Omental fat pad (tissue), 4 donors: Measurements from ENCODE around the gene THRB. TPM values are rescaled to one million over a fixed set of nuclear protein-coding genes. Genes with fewer than 3 reads are reported as not detected.
A peak's percentile ranks its signal among the peaks of the same experiment; 100 is the strongest.

Experiments
- ATAC-seq: fragments of 150-250 bp; one replicate; pipeline ENCODE4 v1.9.1; 2016; ENCODE audit warnings: mild to moderate bottlenecking, moderate library complexity; ENCODE audit not compliant: low FRiP score
- DNase-seq: peaks from one replicate; pipeline ENCODE4 v3.0.0-alpha.2; 2019; ENCODE audit warnings: low spot score
- CTCF ChIP-seq, 3 donors: fragments of 450-650 bp; IDR thresholded peaks; one replicate each; pipeline ENCODE4 v1.5.1; 2016 to 2017; ENCODE audit warnings: antibody characterized with exemption in 3 of 3, mild to moderate bottlenecking in 3 of 3, moderate library complexity in 2 of 3
- total RNA-seq, 4 donors: library from RNA; depleted of rRNA; stranded (reverse); fragments of >200 nt; gene quantifications; one replicate each; pipeline ENCODE4 v1.1.0, GENCODE V29; 2016

The THRB gene
- total RNA-seq, 4 donors from 2014 or later, result 18.6 to 28.0 (median 23.9) TPM

- no peak for TF ChIP-seq CTCF (IDR thresholded peaks at IDR 0.05)
- ATAC-seq, result no peak
These were observed 203.0 kb downstream of the THRB start for GRCh38 chr3:24291646-24292045.

GRCh38 chr3:24290596-24290995, 204.1 kb downstream of the THRB start:
- TF ChIP-seq CTCF (IDR thresholded peaks at IDR 0.05), result no peak
- DNase-seq (no peak), ATAC-seq (peak; percentile 42)

More at GRCh38 chr3:24291646-24292045, 203.0 kb downstream of the THRB start:
- no peak for DNase-seq

DNA sequence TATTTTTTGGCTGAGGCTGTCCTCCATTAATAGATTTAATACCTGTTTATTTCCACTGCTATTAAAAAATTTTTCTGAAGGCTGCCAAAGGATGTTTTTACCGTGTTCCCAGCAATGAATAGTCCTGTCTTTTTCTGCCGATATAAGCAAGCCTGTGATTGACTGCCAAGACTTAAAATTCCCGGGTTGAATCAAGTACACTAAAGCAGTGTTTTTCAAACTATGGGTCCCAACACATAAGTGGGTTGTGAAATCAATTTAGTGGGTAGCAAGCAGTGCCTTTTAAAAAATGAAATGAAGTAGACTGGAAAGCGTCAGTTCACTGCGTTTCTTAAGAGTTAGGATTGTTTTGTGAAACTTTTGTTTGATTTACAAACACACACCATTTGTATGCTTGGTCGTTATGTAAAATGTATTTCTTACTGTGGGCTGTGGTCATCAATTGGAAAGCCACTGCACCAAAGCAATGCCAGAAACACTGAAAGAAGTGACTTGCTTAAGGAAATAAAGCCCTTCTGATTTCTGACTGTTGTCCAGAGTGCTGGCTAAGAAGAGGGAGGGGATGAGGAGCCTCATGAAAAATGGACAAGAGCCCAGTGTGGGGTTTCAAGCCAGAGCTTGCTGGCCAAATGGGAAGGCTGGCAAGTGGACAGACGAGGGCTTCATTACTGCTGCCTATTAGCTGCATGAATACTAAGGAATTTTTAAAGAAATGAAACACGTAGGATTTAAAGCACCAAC, 206.0 kb downstream of the THRB start:
- DNase-seq (no peak), ATAC-seq (peak; percentile 63)
- no peak for TF ChIP-seq CTCF (IDR thresholded peaks at IDR 0.05)

DNA sequence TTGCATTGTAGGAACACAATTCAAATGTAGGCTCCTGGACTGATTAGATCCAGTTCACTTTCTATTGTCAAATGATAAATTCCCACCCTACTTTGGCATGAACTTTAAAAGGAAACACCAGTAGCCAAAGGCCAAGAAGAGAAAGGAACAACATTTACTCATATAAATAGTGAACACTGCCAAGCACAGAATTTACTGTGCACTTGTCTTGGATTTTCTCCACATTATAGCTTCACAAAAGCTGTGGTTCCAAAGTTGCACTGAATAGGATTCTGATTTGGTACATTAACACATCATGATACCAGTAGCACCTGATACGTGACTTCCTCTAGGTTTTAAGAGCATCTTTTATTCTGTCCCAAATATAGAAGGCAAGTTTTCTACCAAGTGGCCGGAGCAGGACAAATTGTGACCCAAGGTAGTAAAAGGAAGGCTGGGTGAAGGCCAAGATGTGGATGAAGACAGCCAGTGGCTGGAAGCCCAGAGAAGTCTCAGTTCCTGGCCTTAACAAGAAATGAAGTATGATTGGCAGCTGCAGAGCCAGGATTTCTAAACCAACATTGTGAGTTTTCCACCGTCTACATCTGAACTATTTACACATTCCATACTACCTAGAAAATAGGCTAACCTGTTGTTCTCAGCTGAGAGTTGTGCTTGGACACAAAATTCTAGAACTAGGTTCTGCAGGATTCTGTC, 206.7 kb downstream of the THRB start:
- peak; percentile 29 for ATAC-seq
- DNase-seq, result no peak
- no peak for TF ChIP-seq CTCF (IDR thresholded peaks at IDR 0.05)

- no peak for TF ChIP-seq CTCF (IDR thresholded peaks at IDR 0.05)
- ATAC-seq, result no peak
These were observed 208.2 kb downstream of the THRB start for GRCh38 chr3:24286405-24286804.

GRCh38 chr3:24278543-24278942, 216.1 kb downstream of the THRB start:
- ATAC-seq (no peak), DNase-seq (no peak)
- TF ChIP-seq CTCF (IDR thresholded peaks at IDR 0.05), result no peak

More at GRCh38 chr3:24286405-24286804, 208.2 kb downstream of the THRB start:
- DNase-seq, result no peak
